ENCODE data around the gene TMEM30A. TPM values are rescaled to one million over a fixed set of nuclear protein-coding genes. Genes with fewer than 3 reads are reported as not detected.

TMEM30A gene
- total RNA-seq, 1 experiment from 2014 or later = 36.8 TPM

DNA sequence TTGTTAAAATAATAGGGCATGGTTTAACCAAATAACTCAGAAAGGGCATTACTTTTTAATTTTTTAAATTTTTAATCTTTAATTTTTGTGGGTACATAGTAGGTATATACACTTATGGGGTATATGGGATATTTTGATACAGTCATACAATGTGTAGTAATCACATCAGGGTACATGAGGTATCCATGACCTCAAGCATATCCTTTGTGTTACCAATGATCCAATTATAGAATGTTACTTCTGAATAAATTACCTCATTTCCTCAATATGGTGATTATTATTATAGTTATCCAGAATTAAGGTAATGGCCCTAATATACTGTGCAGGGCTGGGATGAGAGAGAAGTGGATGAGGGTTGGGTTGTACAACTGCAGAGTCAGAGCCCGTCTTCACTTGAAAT is 45.1 kb upstream of the TMEM30A start:
- DNase-seq = no peak
- H3K27ac ChIP-seq (ENCODE audit: low read length) = no peak overlapping the region
- ChIA-PET POLR2A (ENCODE audit: unreplicated experiment) (no interaction called here), CTCF (no interaction called here)
- no peaks in the 10 kb centered on the region for H3K79me2 ChIP-seq (ENCODE audit: low read length)
- no peaks in the 10 kb centered on the region for H3K9me2 ChIP-seq (replicated peaks; ENCODE audit: low read length)
- peaks cover 17% of the 10 kb centered on the region for H3K4me1 ChIP-seq (ENCODE audit: insufficient read depth, low read length)
- H3K9ac ChIP-seq (ENCODE audit: low read length) = no peak overlapping the region
- no TSS peak for BruUV-seq (replicated peaks)
- no peak for TF ChIP-seq EZH2phosphoT487 (IDR thresholded peaks at IDR 0.05; ENCODE audit: borderline replicate concordance, low read length)
- no peak for TF ChIP-seq EZH2 (IDR thresholded peaks at IDR 0.05; ENCODE audit: low read length, unreplicated experiment)
- TF ChIP-seq, protein P1, sequence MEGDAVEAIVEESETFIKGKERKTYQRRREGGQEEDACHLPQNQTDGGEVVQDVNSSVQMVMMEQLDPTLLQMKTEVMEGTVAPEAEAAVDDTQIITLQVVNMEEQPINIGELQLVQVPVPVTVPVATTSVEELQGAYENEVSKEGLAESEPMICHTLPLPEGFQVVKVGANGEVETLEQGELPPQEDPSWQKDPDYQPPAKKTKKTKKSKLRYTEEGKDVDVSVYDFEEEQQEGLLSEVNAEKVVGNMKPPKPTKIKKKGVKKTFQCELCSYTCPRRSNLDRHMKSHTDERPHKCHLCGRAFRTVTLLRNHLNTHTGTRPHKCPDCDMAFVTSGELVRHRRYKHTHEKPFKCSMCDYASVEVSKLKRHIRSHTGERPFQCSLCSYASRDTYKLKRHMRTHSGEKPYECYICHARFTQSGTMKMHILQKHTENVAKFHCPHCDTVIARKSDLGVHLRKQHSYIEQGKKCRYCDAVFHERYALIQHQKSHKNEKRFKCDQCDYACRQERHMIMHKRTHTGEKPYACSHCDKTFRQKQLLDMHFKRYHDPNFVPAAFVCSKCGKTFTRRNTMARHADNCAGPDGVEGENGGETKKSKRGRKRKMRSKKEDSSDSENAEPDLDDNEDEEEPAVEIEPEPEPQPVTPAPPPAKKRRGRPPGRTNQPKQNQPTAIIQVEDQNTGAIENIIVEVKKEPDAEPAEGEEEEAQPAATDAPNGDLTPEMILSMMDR (conservative IDR thresholded peaks at IDR 0.05; ENCODE audit: low read depth, low read length) = no peak
- no peaks in the 10 kb centered on the region for H3K9me3 ChIP-seq (ENCODE audit: low read length)
- no peak overlapping the region for H2AFZ ChIP-seq (ENCODE audit: low read length)
- no peaks in the 10 kb centered on the region for H3F3A ChIP-seq (ENCODE audit: low read length, unreplicated experiment)
- H3K27me3 ChIP-seq (ENCODE audit: low read length) = no peaks in the 10 kb centered on the region
- no peaks in the 10 kb centered on the region for H3K36me3 ChIP-seq (ENCODE audit: low read depth, low read length)
- intact Hi-C loops (cut with micrococcal nuclease) = no loop called here
- ATAC-seq = no peak
- no peaks in the 10 kb centered on the region for H4K20me1 ChIP-seq (ENCODE audit: low read length)
- H3K4me3 ChIP-seq (ENCODE audit: low read length) = no peak overlapping the region
- no peak overlapping the region for H3K4me2 ChIP-seq (ENCODE audit: low read length)

DNA sequence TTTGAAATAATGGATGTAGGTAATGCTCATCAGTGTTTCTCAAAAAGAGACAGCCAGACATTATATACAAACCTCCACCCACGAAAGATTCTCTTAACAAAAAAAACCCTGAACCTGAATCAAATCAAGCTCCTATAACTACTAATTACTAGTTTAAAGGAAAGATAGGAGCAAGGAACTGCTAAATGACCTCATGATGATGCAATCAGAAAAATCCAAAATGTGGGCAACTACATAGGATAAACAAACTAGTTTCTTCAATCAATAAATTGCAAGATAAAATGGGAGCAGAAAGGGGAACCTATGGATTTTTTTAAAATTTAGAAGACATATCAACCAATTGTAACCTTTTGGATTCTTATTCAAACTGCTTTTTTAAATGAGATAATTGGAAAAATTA is 43.2 kb upstream of the TMEM30A start:
- peaks cover 17% of the 10 kb centered on the region for H3K4me1 ChIP-seq (ENCODE audit: insufficient read depth, low read length)
- no peak overlapping the region for H3K9ac ChIP-seq (ENCODE audit: low read length)
- H2AFZ ChIP-seq (ENCODE audit: low read length) = no peak overlapping the region
- H3K4me3 ChIP-seq (ENCODE audit: low read length) = no peak overlapping the region
- TF ChIP-seq, protein P1 (conservative IDR thresholded peaks at IDR 0.05; ENCODE audit: low read depth, low read length) = no peak
- TF ChIP-seq EZH2phosphoT487 (IDR thresholded peaks at IDR 0.05; ENCODE audit: borderline replicate concordance, low read length) = no peak
- H3F3A ChIP-seq (ENCODE audit: low read length, unreplicated experiment) = no peaks in the 10 kb centered on the region
- DNase-seq (no peak), ATAC-seq (no peak)
- H3K9me2 ChIP-seq (replicated peaks; ENCODE audit: low read length) = no peaks in the 10 kb centered on the region
- no peaks in the 10 kb centered on the region for H3K9me3 ChIP-seq (ENCODE audit: low read length)
- no TSS peak for BruUV-seq (replicated peaks)
- intact Hi-C loops (cut with micrococcal nuclease) = no loop called here
- no peak overlapping the region for H3K4me2 ChIP-seq (ENCODE audit: low read length)
- no peaks in the 10 kb centered on the region for H3K27me3 ChIP-seq (ENCODE audit: low read length)
- no peaks in the 10 kb centered on the region for H4K20me1 ChIP-seq (ENCODE audit: low read length)
- no peak overlapping the region for H3K27ac ChIP-seq (ENCODE audit: low read length)
- ChIA-PET CTCF (no interaction called here), POLR2A (ENCODE audit: unreplicated experiment) (no interaction called here)
- no peaks in the 10 kb centered on the region for H3K36me3 ChIP-seq (ENCODE audit: low read depth, low read length)
- H3K79me2 ChIP-seq (ENCODE audit: low read length) = no peaks in the 10 kb centered on the region

DNA sequence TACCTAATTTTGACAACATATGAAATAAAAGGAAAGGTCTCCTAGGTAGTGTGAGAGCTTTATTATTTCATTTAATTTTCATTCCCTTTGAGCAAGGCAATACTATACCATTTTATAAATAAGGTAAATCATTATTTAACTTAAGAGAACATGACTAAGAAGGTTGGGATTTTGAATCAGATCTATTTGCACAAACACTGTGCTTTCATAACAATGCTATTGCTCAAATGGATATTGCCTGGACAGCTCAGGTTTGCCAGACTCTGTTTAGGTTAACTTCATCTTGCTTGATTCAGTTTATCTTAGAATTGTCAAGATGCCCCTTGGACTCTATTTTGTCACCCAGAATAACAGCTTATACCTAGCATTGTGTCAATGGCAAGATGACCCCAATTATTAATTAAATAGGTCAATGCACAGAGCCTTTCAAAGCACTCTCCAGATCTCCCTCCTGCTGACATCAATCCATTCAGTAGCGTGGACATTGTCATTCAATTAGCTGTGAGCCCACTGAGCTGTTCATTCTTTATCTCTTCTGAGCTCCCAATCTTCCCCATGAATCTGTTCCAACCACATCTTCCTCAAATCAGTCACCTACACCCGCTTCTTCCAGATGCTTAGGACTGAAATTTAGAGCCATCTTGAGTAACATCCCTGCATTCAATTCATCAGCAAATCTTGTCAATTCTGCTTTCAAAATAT is 42.1 kb upstream of the TMEM30A start:
- no peak overlapping the region for H3K4me2 ChIP-seq (ENCODE audit: low read length)
- TF ChIP-seq EZH2phosphoT487 (IDR thresholded peaks at IDR 0.05; ENCODE audit: borderline replicate concordance, low read length) = no peak
- no peak overlapping the region for H3K9ac ChIP-seq (ENCODE audit: low read length)
- no peak overlapping the region for H2AFZ ChIP-seq (ENCODE audit: low read length)
- no peaks in the 10 kb centered on the region for H3K9me3 ChIP-seq (ENCODE audit: low read length)
- no peaks in the 10 kb centered on the region for H3K36me3 ChIP-seq (ENCODE audit: low read depth, low read length)
- H3K4me1 ChIP-seq (ENCODE audit: insufficient read depth, low read length) = peaks cover 14% of the 10 kb centered on the region
- DNase-seq = peak; percentile 49
- ChIA-PET CTCF (no interaction called here), POLR2A (ENCODE audit: unreplicated experiment) (interaction anchor here (0.7 kb wide), 1 partner anchor 1398 kb away, joined by 7 read pairs; no protein-coding TSS in a partner anchor)
- no TSS peak for BruUV-seq (replicated peaks)
- H3K9me2 ChIP-seq (replicated peaks; ENCODE audit: low read length) = no peaks in the 10 kb centered on the region
- no peak overlapping the region for H3K27ac ChIP-seq (ENCODE audit: low read length)
- intact Hi-C loops (cut with micrococcal nuclease) = no loop called here
- no peaks in the 10 kb centered on the region for H3K79me2 ChIP-seq (ENCODE audit: low read length)
- H4K20me1 ChIP-seq (ENCODE audit: low read length) = no peaks in the 10 kb centered on the region
- H3F3A ChIP-seq (ENCODE audit: low read length, unreplicated experiment) = no peaks in the 10 kb centered on the region
- no peak overlapping the region for H3K4me3 ChIP-seq (ENCODE audit: low read length)
- H3K27me3 ChIP-seq (ENCODE audit: low read length) = no peaks in the 10 kb centered on the region
- peak; percentile 70 for ATAC-seq

All from PC-3 (cell line).